GM18507 (cell line): ENCODE data around the gene MARCHF10.

ENCODE experiments used
- DNase-seq: peaks from one replicate; pipeline ENCODE4 v3.0.0; 2011; ENCODE audit warnings: low read depth; ENCODE audit not compliant: insufficient read length; ENCODE audit errors: extremely low spot score
- FAIRE-seq: peaks from 2 replicates; lab custom pipeline; 2011; peaks lifted over from hg19 to GRCh38; lab: Jason Lieb, UNC

MARCHF10 gene

GRCh38 chr17:62822080-62822904 is 14.2 kb upstream of the MARCHF10 start:
- DNase-seq: no peak
- FAIRE-seq: no peak

- DNase-seq (no peak), FAIRE-seq (no peak)
Measured at GRCh38 chr17:62821189-62822079, 13.3 kb upstream of the MARCHF10 start.

- DNase-seq: no peak
- FAIRE-seq: no peak
Measured at GRCh38 chr17:62819511-62820221, 11.6 kb upstream of the MARCHF10 start.

DNA sequence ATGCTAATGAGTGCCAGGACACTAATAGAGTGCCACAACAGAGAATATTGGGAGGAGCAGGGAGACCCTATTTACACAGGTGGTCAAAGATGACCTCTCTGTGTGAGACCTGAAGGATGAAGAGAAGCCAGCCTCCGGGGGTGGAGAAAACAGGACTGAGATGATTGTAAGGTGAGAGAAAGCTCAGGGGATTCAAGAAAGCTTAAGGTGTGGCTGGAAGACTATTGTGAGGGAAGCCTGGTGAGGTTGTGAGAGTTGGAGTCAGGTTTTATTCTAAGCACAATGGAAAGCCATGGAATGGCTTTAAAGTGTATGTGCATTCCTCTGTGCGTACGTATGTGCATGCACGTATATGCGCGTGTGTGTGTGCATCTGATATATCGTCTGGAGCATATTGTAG is 10.4 kb upstream of the MARCHF10 start:
- FAIRE-seq (no peak), DNase-seq (no peak)

DNA sequence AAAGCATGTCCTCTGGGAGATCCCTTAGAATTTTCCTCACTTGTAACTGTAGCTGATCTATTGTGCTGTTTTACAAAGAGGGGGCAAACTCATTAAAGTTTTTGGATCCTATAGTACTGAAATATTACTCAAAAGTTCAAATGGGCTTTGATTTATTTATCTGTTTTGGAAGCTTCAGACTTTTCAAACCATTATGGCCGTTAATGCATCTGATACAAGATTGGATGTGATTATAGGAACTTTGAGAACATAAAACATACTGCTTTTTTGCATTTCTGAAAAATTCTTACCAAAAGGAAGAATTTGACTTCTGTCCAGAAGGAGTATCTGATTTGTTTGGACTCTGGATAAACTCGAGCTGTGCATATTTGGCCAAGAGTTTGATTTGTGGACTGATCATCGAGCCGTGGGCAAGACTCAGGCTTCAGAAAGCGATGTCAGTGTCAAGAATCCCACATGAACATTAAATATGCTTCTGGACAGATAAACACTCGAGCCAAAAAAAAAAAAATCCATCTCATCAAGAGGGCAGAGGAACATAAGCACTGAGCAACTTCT is 8.2 kb upstream of the MARCHF10 start:
- DNase-seq (no peak), FAIRE-seq (no peak)

GRCh38 chr17:62809656-62810055 is 1.5 kb upstream of the MARCHF10 start:
- no peak for FAIRE-seq
- no peak for DNase-seq

- DNase-seq (no peak), FAIRE-seq (no peak)
Measured at GRCh38 chr17:62808576-62808970, 459 bp upstream of the MARCHF10 start.

- FAIRE-seq (no peak), DNase-seq (no peak)
Measured at GRCh38 chr17:62805234-62805633, 2.9 kb downstream of the MARCHF10 start.

GRCh38 chr17:62804822-62805221 is 3.3 kb downstream of the MARCHF10 start:
- FAIRE-seq: no peak
- DNase-seq: no peak

DNA sequence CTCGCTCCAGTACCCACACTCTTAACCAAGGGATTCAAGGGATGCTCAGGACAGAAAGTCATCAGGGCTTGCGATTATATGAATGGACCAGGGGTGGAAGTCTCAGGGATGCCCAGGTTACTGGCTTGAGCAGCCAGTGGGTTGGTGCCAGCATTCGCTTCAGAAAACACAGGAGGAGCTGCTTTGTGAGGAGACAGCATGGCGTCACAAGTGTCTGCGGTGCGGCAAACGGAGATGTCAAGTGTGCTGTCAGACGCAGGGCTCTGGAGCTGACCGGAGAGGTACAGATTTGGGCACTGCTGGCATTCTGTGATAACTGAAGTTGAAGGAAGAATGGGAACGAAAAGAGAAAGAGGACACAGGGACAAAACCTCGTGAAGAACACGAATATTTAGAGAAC is 4.1 kb downstream of the MARCHF10 start:
- FAIRE-seq (no peak), DNase-seq (no peak)

GRCh38 chr17:62802561-62803205 is 5.4 kb downstream of the MARCHF10 start:
- DNase-seq: no peak
- no peak for FAIRE-seq

- DNase-seq (no peak), FAIRE-seq (no peak)
Measured at GRCh38 chr17:62801553-62802114, 6.5 kb downstream of the MARCHF10 start.

GRCh38 chr17:62800585-62800984 is 7.5 kb downstream of the MARCHF10 start:
- FAIRE-seq (no peak), DNase-seq (no peak)

DNA sequence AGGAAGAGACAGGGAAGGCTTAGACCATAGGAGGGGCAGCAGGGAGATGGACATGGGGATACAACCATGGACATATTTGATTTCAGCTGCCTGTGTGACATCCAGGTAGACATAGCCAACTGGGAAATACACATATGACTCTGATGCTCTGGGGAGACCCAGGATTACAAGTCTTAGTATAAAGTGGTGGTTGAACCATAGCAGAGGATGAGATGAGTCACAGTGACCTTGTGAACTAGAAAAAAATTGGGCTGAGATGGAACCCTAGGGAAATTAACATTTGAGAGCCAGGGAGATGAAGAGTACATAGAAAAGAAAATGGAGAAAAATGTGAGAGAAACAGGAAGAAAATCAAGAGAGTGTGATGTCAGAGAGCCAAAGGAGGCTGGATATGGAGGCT is 10.2 kb downstream of the MARCHF10 start:
- FAIRE-seq (no peak), DNase-seq (no peak)

DNA sequence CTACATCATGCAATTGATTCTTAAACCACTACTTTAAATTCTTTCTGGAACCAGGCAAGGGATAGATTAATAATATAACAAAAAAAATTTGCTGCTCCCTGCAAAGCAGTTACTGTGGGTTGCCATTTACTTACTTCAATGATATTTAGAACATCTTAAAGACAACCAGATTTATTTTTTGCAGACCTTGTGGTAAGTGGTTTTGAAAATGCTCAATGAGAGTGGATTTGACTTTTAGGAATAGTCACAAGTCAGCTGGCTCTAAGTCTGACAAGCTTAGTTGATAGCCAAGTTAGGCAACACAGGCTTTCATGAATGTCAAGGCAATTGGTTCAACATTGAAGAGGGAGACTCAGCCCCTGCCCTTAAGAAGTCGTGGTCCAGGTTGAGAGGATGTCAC is 11.8 kb downstream of the MARCHF10 start:
- FAIRE-seq: no peak
- DNase-seq: no peak

DNA sequence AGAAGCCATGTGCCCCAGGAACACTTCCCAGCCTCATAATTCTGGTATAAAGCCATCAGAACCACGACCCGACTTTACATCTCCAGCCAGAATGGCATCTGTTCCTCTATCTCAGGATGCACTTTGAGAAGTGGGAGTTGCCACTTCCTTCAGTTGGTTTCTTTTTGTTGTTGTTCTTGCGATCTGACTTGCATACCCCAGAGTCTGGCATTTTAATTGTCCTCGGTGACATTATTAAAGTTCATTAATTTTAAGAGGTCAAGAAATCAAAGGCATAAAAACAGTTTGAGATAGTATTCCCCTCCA is 13.5 kb downstream of the MARCHF10 start:
- no peak for DNase-seq

GRCh38 chr17:62793919-62794665 is 14.0 kb downstream of the MARCHF10 start:
- FAIRE-seq: no peak

More for the DNA sequence above, 13.5 kb downstream of the MARCHF10 start:
- FAIRE-seq: no peak

DNA sequence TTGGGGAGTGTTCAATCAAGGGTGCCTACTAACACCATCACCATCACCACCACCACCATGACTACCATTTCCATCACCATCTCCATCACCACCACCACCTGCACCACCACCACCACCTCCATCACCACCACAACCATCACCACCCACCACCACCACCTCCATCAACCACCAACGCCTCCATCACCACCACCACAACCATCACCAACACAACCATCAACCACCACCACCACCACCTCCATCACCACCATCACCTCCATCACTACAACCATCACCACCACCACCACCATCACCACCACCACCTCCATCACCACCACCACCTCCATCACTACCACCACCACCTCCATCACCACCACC is 15.7 kb downstream of the MARCHF10 start:
- no peak for FAIRE-seq
- no peak for DNase-seq

More at GRCh38 chr17:62793919-62794665, 14.0 kb downstream of the MARCHF10 start:
- no peak for DNase-seq
